Measurements from ENCODE around the gene ATXN7L1.
"Not testable (repeated sequence)": the region's sequence is repeated elsewhere in the genome, so short reads cannot be mapped to it uniquely, and the experiment has no call there.

The ATXN7L1 gene

GRCh38 chr7:105734233-105734632, 142.2 kb downstream of the ATXN7L1 start:
- DNase-seq, result no peak

GRCh38 chr7:105731042-105731441, 145.4 kb downstream of the ATXN7L1 start:
- no peak for DNase-seq

- no peak for DNase-seq
Observed at GRCh38 chr7:105728028-105728427, 148.4 kb downstream of the ATXN7L1 start.

- no peak for DNase-seq
Observed at GRCh38 chr7:105724688-105725087, 151.7 kb downstream of the ATXN7L1 start.

- no peak for DNase-seq
Observed at GRCh38 chr7:105723572-105723971, 152.8 kb downstream of the ATXN7L1 start.

GRCh38 chr7:105721571-105722104, 154.8 kb downstream of the ATXN7L1 start:
- DNase-seq, result no peak

GRCh38 chr7:105719919-105720318, 156.5 kb downstream of the ATXN7L1 start:
- DNase-seq, result no peak

- DNase-seq, result no peak
Observed at GRCh38 chr7:105719395-105719794, 157.0 kb downstream of the ATXN7L1 start.

GRCh38 chr7:105718511-105718925, 157.9 kb downstream of the ATXN7L1 start:
- no peak for DNase-seq

GRCh38 chr7:105715528-105715927, 160.9 kb downstream of the ATXN7L1 start:
- DNase-seq, result no peak

- DNase-seq, result no peak
Observed at GRCh38 chr7:105713488-105714465, 162.6 kb downstream of the ATXN7L1 start.

- no peak for DNase-seq
Observed at GRCh38 chr7:105712877-105713276, 163.5 kb downstream of the ATXN7L1 start.

- no peak for DNase-seq
Observed at GRCh38 chr7:105711726-105712402, 164.5 kb downstream of the ATXN7L1 start.

GRCh38 chr7:105710720-105711119, 165.7 kb downstream of the ATXN7L1 start:
- not testable (repeated sequence) for DNase-seq

- DNase-seq, result no peak
Observed at GRCh38 chr7:105708763-105709080, 167.7 kb downstream of the ATXN7L1 start.

GRCh38 chr7:105707967-105708762, 168.2 kb downstream of the ATXN7L1 start:
- DNase-seq, result no peak

- DNase-seq, result no peak
Observed at GRCh38 chr7:105707381-105707780, 169.0 kb downstream of the ATXN7L1 start.

GRCh38 chr7:105705427-105705826, 171.0 kb downstream of the ATXN7L1 start:
- DNase-seq, result no peak

- no peak for DNase-seq
Observed at GRCh38 chr7:105703207-105703930, 173.0 kb downstream of the ATXN7L1 start.

GRCh38 chr7:105699568-105700236, 176.7 kb downstream of the ATXN7L1 start:
- no peak for DNase-seq

- DNase-seq, result no peak
Observed at GRCh38 chr7:105698531-105698930, 177.9 kb downstream of the ATXN7L1 start.

GRCh38 chr7:105697753-105698152, 178.6 kb downstream of the ATXN7L1 start:
- DNase-seq, result no peak

Data from T-helper 9 cell (primary cell).